Esophagus muscularis mucosa (tissue), 4 donors: Measurements from ENCODE around the gene KCNAB2.

Experiments used
- EP300 ChIP-seq: sonication (generic); formaldehyde crosslinking; IDR thresholded peaks from one replicate; pipeline ENCODE4 v1.6.1; 2017; ENCODE audit warnings: antibody characterized with exemption
- POLR2A ChIP-seq: fragments of 450-650 bp; IDR thresholded peaks from one replicate; pipeline ENCODE4 v1.6.1; 2017; ENCODE audit warnings: antibody characterized with exemption, moderate library complexity, mild to moderate bottlenecking, low read depth
- POLR2AphosphoS5 ChIP-seq, 2 donors: sonication (generic); formaldehyde crosslinking; IDR thresholded peaks; one replicate each; pipeline ENCODE4 v1.6.1; 2017; ENCODE audit warnings: antibody characterized with exemption in 2 of 2
- TF ChIP-seq, protein P1 (sequence below), 3 experiments: fragments of 200-600 bp in 2 of 3; fragments of 450-650 bp in 1 of 3; sonication (generic) in 2 of 3; IDR thresholded peaks; one replicate each; pipeline ENCODE4 v1.5.1; 2017 to 2019; ENCODE audit warnings: antibody characterized with exemption in 3 of 3, mild to moderate bottlenecking in 2 of 3, moderate library complexity in 1 of 3

DNA sequence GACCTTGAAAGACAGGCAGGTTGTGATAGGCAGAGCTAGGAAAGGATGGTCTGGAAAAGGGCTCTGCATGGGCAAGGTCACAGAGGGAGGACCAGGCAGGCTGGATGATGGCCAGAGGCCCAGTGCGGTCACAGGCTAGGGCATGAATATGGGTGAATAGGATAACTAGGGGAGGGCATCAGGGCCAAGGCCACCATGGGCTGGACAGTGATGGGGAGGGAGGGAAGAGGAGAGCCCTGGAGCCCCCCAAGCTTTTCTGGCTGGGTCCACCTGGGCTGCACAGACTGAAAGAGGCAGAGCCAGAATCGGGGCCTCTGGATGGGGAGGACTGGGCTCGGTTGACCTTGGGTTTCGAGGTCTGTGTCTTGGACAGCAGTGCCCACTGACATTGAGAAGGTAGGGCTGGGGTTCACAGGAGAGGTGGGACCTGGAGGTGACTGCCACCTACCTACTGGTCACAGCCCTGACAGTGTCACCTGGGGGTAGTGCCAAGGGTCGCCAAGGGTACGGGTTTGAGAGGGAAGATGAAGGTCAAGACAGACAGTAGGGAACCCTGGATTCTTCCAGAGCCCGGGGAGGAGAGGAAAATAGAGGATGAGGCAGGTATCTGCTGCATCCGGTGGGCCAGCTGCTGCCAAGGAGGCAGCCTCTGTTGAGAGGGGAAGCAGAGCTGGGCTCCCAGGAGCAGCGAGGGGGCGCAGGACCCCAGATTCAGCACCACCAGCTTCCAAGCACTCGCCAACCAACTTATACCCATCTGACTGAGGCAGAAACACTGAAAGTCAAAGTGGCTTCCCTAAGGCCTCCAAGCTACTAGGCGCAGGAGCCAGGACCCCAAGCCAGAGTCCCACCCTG, 47.4 kb upstream of the KCNAB2 start:
- no peak for TF ChIP-seq POLR2AphosphoS5 (IDR thresholded peaks at IDR 0.05)
- TF ChIP-seq, protein P1, sequence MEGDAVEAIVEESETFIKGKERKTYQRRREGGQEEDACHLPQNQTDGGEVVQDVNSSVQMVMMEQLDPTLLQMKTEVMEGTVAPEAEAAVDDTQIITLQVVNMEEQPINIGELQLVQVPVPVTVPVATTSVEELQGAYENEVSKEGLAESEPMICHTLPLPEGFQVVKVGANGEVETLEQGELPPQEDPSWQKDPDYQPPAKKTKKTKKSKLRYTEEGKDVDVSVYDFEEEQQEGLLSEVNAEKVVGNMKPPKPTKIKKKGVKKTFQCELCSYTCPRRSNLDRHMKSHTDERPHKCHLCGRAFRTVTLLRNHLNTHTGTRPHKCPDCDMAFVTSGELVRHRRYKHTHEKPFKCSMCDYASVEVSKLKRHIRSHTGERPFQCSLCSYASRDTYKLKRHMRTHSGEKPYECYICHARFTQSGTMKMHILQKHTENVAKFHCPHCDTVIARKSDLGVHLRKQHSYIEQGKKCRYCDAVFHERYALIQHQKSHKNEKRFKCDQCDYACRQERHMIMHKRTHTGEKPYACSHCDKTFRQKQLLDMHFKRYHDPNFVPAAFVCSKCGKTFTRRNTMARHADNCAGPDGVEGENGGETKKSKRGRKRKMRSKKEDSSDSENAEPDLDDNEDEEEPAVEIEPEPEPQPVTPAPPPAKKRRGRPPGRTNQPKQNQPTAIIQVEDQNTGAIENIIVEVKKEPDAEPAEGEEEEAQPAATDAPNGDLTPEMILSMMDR (IDR thresholded peaks at IDR 0.05): no peak
- TF ChIP-seq POLR2A: no peak
- TF ChIP-seq EP300: no peak
